H9 (cell line): ENCODE data around the gene LTBP2. TPM values are rescaled to one million over a fixed set of nuclear protein-coding genes. Genes with fewer than 3 reads are reported as not detected.

Source experiments
- DNase-seq: peaks from one replicate; pipeline ENCODE4 v3.0.0-alpha.2; 2017
- H2AFZ ChIP-seq: one replicate; pipeline ENCODE4 v1.6.1; 2013; ENCODE audit warnings: mild to moderate bottlenecking, low read length, control low read depth, moderate library complexity
- H2AK5ac ChIP-seq: 2 replicates; pipeline ENCODE4 v1.6.1; 2013; ENCODE audit warnings: low read length, control low read depth, mixed read lengths; ENCODE audit not compliant: insufficient read length
- H2BK120ac ChIP-seq: one replicate; pipeline ENCODE4 v1.6.1; 2013; ENCODE audit warnings: low read depth, mild to moderate bottlenecking, low read length, control low read depth, inconsistent platforms; ENCODE audit not compliant: poor library complexity, severe bottlenecking
- H2BK12ac ChIP-seq: 2 replicates; pipeline ENCODE4 v1.6.1; 2013; ENCODE audit warnings: low read length, control low read depth, mixed read lengths, low read depth; ENCODE audit not compliant: insufficient read length
- H2BK15ac ChIP-seq: 2 replicates; pipeline ENCODE4 v1.6.1; 2013; ENCODE audit warnings: low read depth, low read length, control low read depth
- H2BK20ac ChIP-seq: one replicate; pipeline ENCODE4 v1.6.1; 2013; ENCODE audit warnings: low read depth, mild to moderate bottlenecking, low read length, control low read depth, inconsistent platforms; ENCODE audit not compliant: poor library complexity, severe bottlenecking
- H2BK5ac ChIP-seq: 2 replicates; pipeline ENCODE4 v1.6.1; 2013; ENCODE audit warnings: low read length, control low read depth, mixed read lengths; ENCODE audit not compliant: insufficient read length
- H3K14ac ChIP-seq: 2 replicates; pipeline ENCODE4 v1.6.1; 2013; ENCODE audit warnings: low read length, control low read depth; ENCODE audit not compliant: insufficient read depth
- H3K18ac ChIP-seq: 2 replicates; pipeline ENCODE4 v1.6.1; 2013; ENCODE audit warnings: low read depth, mild to moderate bottlenecking, mixed read lengths, low read length, control low read depth; ENCODE audit not compliant: insufficient read length
- H3K23ac ChIP-seq: 2 replicates; pipeline ENCODE4 v1.6.1; 2013; ENCODE audit warnings: low read length, control low read depth, mixed read lengths, low read depth; ENCODE audit not compliant: insufficient read length
- H3K23me2 ChIP-seq: 2 replicates; pipeline ENCODE4 v1.6.1; 2013; ENCODE audit warnings: low read depth, mild to moderate bottlenecking, mixed read lengths, low read length, control low read depth; ENCODE audit not compliant: insufficient read length, poor library complexity, severe bottlenecking
- H3K27ac ChIP-seq: 2 replicates; pipeline ENCODE4 v1.5.1; 2013; ENCODE audit warnings: low read length, control low read depth, mixed read lengths, low read depth; ENCODE audit not compliant: insufficient read length
- H3K27me3 ChIP-seq: 2 replicates; pipeline ENCODE4 v1.6.1; 2013; ENCODE audit warnings: low read length, control low read depth, inconsistent platforms; ENCODE audit not compliant: insufficient read depth
- H3K4ac ChIP-seq: 2 replicates; pipeline ENCODE4 v1.6.1; 2013; ENCODE audit warnings: low read depth, mild to moderate bottlenecking, control low read depth, inconsistent platforms, low read length, moderate library complexity
- H3K4me1 ChIP-seq: 2 replicates; pipeline ENCODE4 v1.6.1; 2013; ENCODE audit warnings: low read length, control low read depth, inconsistent platforms; ENCODE audit not compliant: insufficient read depth
- H3K4me2 ChIP-seq: 2 replicates; pipeline ENCODE4 v1.6.1; 2013; ENCODE audit warnings: low read length, control low read depth, mixed read lengths; ENCODE audit not compliant: insufficient read length, insufficient read depth
- H3K56ac ChIP-seq: 2 replicates; pipeline ENCODE4 v1.6.1; 2013; ENCODE audit warnings: low read depth, mild to moderate bottlenecking, mixed read lengths, low read length, control low read depth; ENCODE audit not compliant: insufficient read length
- H3K79me1 ChIP-seq: 2 replicates; pipeline ENCODE4 v1.6.1; 2013; ENCODE audit warnings: low read depth, mild to moderate bottlenecking, moderate library complexity, low read length, control low read depth, inconsistent platforms; ENCODE audit not compliant: insufficient read depth, poor library complexity, severe bottlenecking
- H3K79me2 ChIP-seq: 2 replicates; pipeline ENCODE4 v1.6.1; 2013; ENCODE audit warnings: low read length, control low read depth, inconsistent platforms; ENCODE audit not compliant: insufficient read depth
- H3K9ac ChIP-seq: 2 replicates; pipeline ENCODE4 v1.6.1; 2013; ENCODE audit warnings: low read length, control low read depth, mixed read lengths; ENCODE audit not compliant: insufficient read length; ENCODE audit errors: extremely low read depth
- H3K9me3 ChIP-seq: one replicate; pipeline ENCODE4 v1.6.1; 2013; ENCODE audit warnings: low read depth, low read length, inconsistent platforms; ENCODE audit not compliant: control insufficient read depth
- H3T11ph ChIP-seq: one replicate; pipeline ENCODE4 v1.6.1; 2013; ENCODE audit warnings: mild to moderate bottlenecking, low read length, control low read depth, inconsistent platforms
- H4K20me1 ChIP-seq: one replicate; pipeline ENCODE4 v1.6.1; 2013; ENCODE audit not compliant: control insufficient read depth, insufficient read length, insufficient read depth
- H4K5ac ChIP-seq: 2 replicates; pipeline ENCODE4 v1.6.1; 2013; ENCODE audit warnings: low read depth, mild to moderate bottlenecking, mixed read lengths, low read length, control low read depth; ENCODE audit not compliant: insufficient read length
- H4K8ac ChIP-seq: replicated peaks from 2 replicates; pipeline ENCODE4 v1.6.1; 2013; ENCODE audit warnings: low read length, control low read depth, mixed read lengths, low read depth; ENCODE audit not compliant: insufficient read length
- H4K91ac ChIP-seq: 2 replicates; pipeline ENCODE4 v1.6.1; 2013; ENCODE audit warnings: low read depth, mild to moderate bottlenecking, moderate library complexity, mixed read lengths, low read length, control low read depth; ENCODE audit not compliant: insufficient read length
- H3K27ac Mint-ChIP-seq, 3 experiments: 2 replicates in 2 of 3; 3 replicates in 1 of 3; pipeline ENCODE4 v1.8.0; 2020 to 2021; ENCODE audit warnings: mixed read lengths in 3 of 3, mild to moderate bottlenecking in 1 of 3, moderate library complexity in 1 of 3
- H3K27me3 Mint-ChIP-seq: 2 replicates; pipeline ENCODE4 v1.8.0; 2021; ENCODE audit warnings: low read depth, mild to moderate bottlenecking, moderate library complexity, mixed read lengths
- H3K36me3 Mint-ChIP-seq, 3 experiments: 2 replicates in 2 of 3; 3 replicates in 1 of 3; pipeline ENCODE4 v1.8.0; 2020 to 2021; ENCODE audit warnings: low read depth in 3 of 3, mixed read lengths in 3 of 3; ENCODE audit not compliant: insufficient read depth in 1 of 3
- H3K4me1 Mint-ChIP-seq, 2 experiments: 2 replicates each; pipeline ENCODE4 v1.8.0; 2020; ENCODE audit warnings: mixed read lengths in 2 of 2
- H3K4me3 Mint-ChIP-seq, 2 experiments: 2 replicates in 1 of 2; 3 replicates in 1 of 2; pipeline ENCODE4 v1.8.0; 2020 to 2021; ENCODE audit warnings: mild to moderate bottlenecking in 2 of 2, mixed read lengths in 2 of 2, moderate library complexity in 1 of 2
- H3K9me3 Mint-ChIP-seq, 2 experiments: 2 replicates in 1 of 2; 3 replicates in 1 of 2; pipeline ENCODE4 v1.8.0; 2020; ENCODE audit warnings: mild to moderate bottlenecking in 2 of 2, mixed read lengths in 2 of 2, moderate library complexity in 1 of 2
- CTCF ChIP-seq: fragments of 200-600 bp; sonication (generic); conservative IDR thresholded peaks from 3 replicates; pipeline ENCODE4 v1.8.0; 2021; ENCODE audit warnings: antibody characterized with exemption, mild to moderate bottlenecking
- whole genome bisulfite sequencing: extraction: QIAGEN DNeasy Blood & Tissue Kit; methylation state at CpG from one replicate; pipeline ENCODE4 v1.1.7; 2013; ENCODE audit warnings: missing lambda C conversion rate, low lambda C conversion rate, mixed read lengths; ENCODE audit not compliant: insufficient read length; ENCODE audit errors: extremely low coverage; 5-methylcytosine and 5-hydroxymethylcytosine counted together
- total RNA-seq: library from RNA; stranded (reverse); gene quantifications from 2 replicates; pipeline ENCODE4 v1.2.1, GENCODE V29; 2021

LTBP2 gene
- total RNA-seq, 1 experiment from 2014 or later = 0.77 TPM

GRCh38 chr14:74572726-74573301 is 39.2 kb downstream of the LTBP2 start:
- Histone ChIP-seq H2BK15ac (no peak overlapping the region), H2BK120ac (no peak overlapping the region), H3K4ac (no peak overlapping the region), H3K23ac (no peak overlapping the region), H2BK12ac (no peak overlapping the region), H3K56ac (no peak overlapping the region), H3K9me3 (no peaks in the 10 kb centered on the region), H4K20me1 (no peaks in the 10 kb centered on the region), H2AFZ (no peak overlapping the region), H2BK5ac (no peak overlapping the region), H3K27me3 (no peaks in the 10 kb centered on the region), H2AK5ac (no peak overlapping the region), H3K79me2 (no peaks in the 10 kb centered on the region), H3T11ph (no peak overlapping the region), H4K91ac (no peak overlapping the region), H3K4me2 (no peak overlapping the region), H3K18ac (no peak overlapping the region), H2BK20ac (no peak overlapping the region), H3K14ac (no peak overlapping the region), H3K4me1 (no peaks in the 10 kb centered on the region), H3K9ac (no peak overlapping the region), H3K79me1 (no peaks in the 10 kb centered on the region), H3K27ac (no peak overlapping the region), H3K23me2 (no peaks in the 10 kb centered on the region), H4K8ac (no peak overlapping the region), H4K5ac (no peak overlapping the region)
- no peak overlapping the region for H3K4me3 Mint-ChIP-seq
- no peaks in the 10 kb centered on the region for H3K36me3 Mint-ChIP-seq
- TF ChIP-seq CTCF = no peak
- H3K4me1 Mint-ChIP-seq = peaks cover 25 to 43% of the 10 kb centered on the region in 2 experiments
- H3K27me3 Mint-ChIP-seq = no peaks in the 10 kb centered on the region; the same call in 1 of the 2 replicates
- no peaks in the 10 kb centered on the region for H3K9me3 Mint-ChIP-seq
- H3K27ac Mint-ChIP-seq = no peak overlapping the region
- no CpG with 5 or more reads among the region's 15 CpGs for WGBS
- DNase-seq = no peak
